Muscle of leg (tissue), 11 donors: ENCODE measurements around the gene TMEM119. TPM values are rescaled to one million over a fixed set of nuclear protein-coding genes. Genes with fewer than 3 reads are reported as not detected.
"Not testable (repeated sequence)": the region's sequence is repeated elsewhere in the genome, so short reads cannot be mapped to it uniquely, and the experiment has no call there.

Experiments
- DNase-seq: peaks from one replicate; pipeline ENCODE4 v3.0.0; 2013
- H3K27ac ChIP-seq: one replicate; pipeline ENCODE4 v1.5.1; 2013; ENCODE audit warnings: mild to moderate bottlenecking, low read length, control low read depth
- H3K27me3 ChIP-seq: one replicate; pipeline ENCODE4 v1.6.1; 2013; ENCODE audit warnings: low read length; ENCODE audit not compliant: control insufficient read depth, insufficient read depth
- H3K36me3 ChIP-seq: one replicate; pipeline ENCODE4 v1.6.1; 2013; ENCODE audit warnings: low read length; ENCODE audit not compliant: control insufficient read depth, insufficient read depth
- H3K4me1 ChIP-seq: one replicate; pipeline ENCODE4 v1.6.1; 2013; ENCODE audit warnings: low read length; ENCODE audit not compliant: control insufficient read depth, insufficient read depth
- H3K4me3 ChIP-seq: one replicate; pipeline ENCODE4 v1.5.1; 2013; ENCODE audit warnings: low read length, control low read depth
- H3K9me3 ChIP-seq: replicated peaks from 2 replicates; pipeline ENCODE4 v1.6.1; 2013; ENCODE audit warnings: low read depth, low read length; ENCODE audit not compliant: control insufficient read depth
- WGBS: methylation state at CpG from one replicate; pipeline ENCODE4 v1.1.5; 2013; ENCODE audit warnings: missing lambda C conversion rate; ENCODE audit not compliant: insufficient coverage; 5-methylcytosine and 5-hydroxymethylcytosine counted together
- polyA plus RNA-seq, 8 donors: library from polyadenylated mRNA; unstranded; fragments of 120-200 nt; gene quantifications; one replicate each; pipeline versions ENCODE4 v1.2.1 to v1.2.3, GENCODE V29; 2013; ENCODE audit warnings: inconsistent platforms in 1 of 8, low replicate concordance in 1 of 8; ENCODE audit not compliant: insufficient read length in 8 of 8, insufficient read depth in 1 of 8
- total RNA-seq: library from RNA; stranded (reverse); fragments of 120-200 nt; gene quantifications from one replicate; pipeline ENCODE4 v1.2.4, GENCODE V29; 2013

The TMEM119 gene
- total and polyA plus RNA-seq, 9 donors = 25.2 to 68.7 (median 43.1) TPM

GRCh38 chr12:108634341-108634751, 36.5 kb upstream of the TMEM119 start:
- H3K4me3 ChIP-seq = no peak overlapping the region
- peak; percentile 64 for DNase-seq
- H3K36me3 ChIP-seq = no peaks in the 10 kb centered on the region
- H3K27ac ChIP-seq = peak overlapping the region; percentile 77
- H3K27me3 ChIP-seq = peaks cover 3% of the 10 kb centered on the region
- peaks cover 78% of the 10 kb centered on the region for H3K4me1 ChIP-seq
- WGBS = 47% methylated on average over 4 of the region's 4 CpGs
- H3K9me3 ChIP-seq = no peaks in the 10 kb centered on the region

DNA sequence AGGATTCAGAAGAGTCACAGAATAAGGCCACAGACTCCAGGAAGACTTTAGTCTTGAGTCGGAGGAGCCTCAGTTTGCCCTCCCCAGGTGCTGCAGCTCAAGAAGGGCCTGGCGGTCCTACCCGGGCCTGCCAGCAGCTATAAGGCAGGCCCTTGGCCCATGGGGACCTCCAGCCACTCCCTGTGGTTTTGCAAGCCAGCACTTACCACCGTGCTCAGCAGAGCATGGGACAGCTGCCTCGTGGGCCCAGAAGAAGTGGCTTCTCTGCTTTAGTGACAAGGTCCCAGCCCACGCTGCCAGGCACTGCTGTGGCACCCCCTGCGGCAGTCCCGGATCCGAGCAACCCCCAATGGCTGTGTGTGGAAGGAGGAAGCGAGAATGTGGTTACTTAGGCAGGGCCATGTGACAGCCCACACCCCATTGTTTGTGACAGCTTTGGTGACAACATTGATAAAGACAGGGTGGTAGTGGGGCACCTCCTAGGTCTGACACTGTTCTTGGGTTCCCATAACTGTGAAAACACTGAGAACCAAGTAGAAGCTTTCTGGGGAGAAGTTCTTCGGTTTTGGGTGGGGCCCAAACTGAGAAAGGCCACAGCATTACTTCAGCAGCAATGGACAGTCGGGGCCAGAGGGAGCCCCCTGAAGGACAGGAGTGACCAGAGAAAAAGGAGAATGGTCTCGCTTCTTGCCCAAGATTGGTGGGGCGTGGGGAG, 35.8 kb upstream of the TMEM119 start, which contains the start of gene SELPLG:
TSS of gene SELPLG (minus strand) at position 361 of the 715 bp plus-strand sequence. CDS start 9,587 bp downstream, outside the sequence.
- DNase-seq = peak; percentile 62
- Histone ChIP-seq H3K4me3 (peak within 1 kb of the TSS; percentile 11), H3K9me3 (no peaks in the 10 kb centered on the region), H3K36me3 (no peaks in the 10 kb centered on the region), H3K27ac (peak within 1 kb of the TSS; percentile 77), H3K27me3 (peaks cover 3% of the 10 kb centered on the region), H3K4me1 (peaks cover 77% of the 10 kb centered on the region)
- WGBS = 74% methylated on average over 13 of the region's 14 CpGs

DNA sequence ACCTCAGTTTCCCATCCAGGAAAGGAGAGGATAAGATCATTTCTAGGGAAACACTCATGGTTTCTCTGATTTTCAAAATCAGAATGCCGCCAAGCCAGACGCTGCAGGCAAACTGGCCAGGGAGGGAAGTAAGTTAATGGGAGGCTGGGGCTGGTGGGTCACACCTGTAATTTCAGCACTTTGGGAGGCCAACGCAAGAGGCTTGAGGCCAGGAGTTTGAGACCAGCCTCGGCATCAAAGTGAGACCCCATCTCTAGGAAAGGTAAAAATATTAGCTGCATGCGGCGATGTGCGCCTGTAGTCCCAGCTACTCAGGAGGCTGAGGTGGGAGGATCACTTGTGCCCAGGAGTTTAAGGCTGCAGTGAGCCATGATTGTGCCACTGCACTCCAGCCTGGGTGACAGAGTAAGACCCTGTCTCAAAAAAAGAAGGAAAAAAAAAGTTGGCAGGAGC, 35.2 kb upstream of the TMEM119 start:
- H3K9me3 ChIP-seq = no peaks in the 10 kb centered on the region
- 84% methylated on average over 7 of the region's 7 CpGs for WGBS
- H3K27me3 ChIP-seq = peaks cover 3% of the 10 kb centered on the region
- peak overlapping the region; percentile 77 for H3K27ac ChIP-seq
- no peak for DNase-seq
- H3K36me3 ChIP-seq = no peaks in the 10 kb centered on the region
- H3K4me3 ChIP-seq = peak overlapping the region; percentile 11
- peaks cover 76% of the 10 kb centered on the region for H3K4me1 ChIP-seq

- 86% methylated on average over 2 of the region's 4 CpGs for WGBS
- H3K9me3 ChIP-seq, H3K27ac ChIP-seq, H3K4me3 ChIP-seq, H3K36me3 ChIP-seq, H3K27me3 ChIP-seq, DNase-seq: not testable (repeated sequence)
- H3K4me1 ChIP-seq = peaks cover 65% of the 10 kb centered on the region
These were observed 33.4 kb upstream of the TMEM119 start for GRCh38 chr12:108631261-108631660.

GRCh38 chr12:108630481-108631207, 32.8 kb upstream of the TMEM119 start:
- H3K4me3 ChIP-seq = no peak overlapping the region
- H3K9me3 ChIP-seq = no peaks in the 10 kb centered on the region
- no peaks in the 10 kb centered on the region for H3K36me3 ChIP-seq
- DNase-seq = no peak
- WGBS = 65% methylated on average over 5 of the region's 9 CpGs
- H3K27ac ChIP-seq = no peak overlapping the region
- peaks cover 60% of the 10 kb centered on the region for H3K4me1 ChIP-seq
- H3K27me3 ChIP-seq = peaks cover 3% of the 10 kb centered on the region

GRCh38 chr12:108629824-108630476, 32.1 kb upstream of the TMEM119 start:
- no peaks in the 10 kb centered on the region for H3K9me3 ChIP-seq
- 44% methylated on average over 11 of the region's 17 CpGs for WGBS
- peaks cover 53% of the 10 kb centered on the region for H3K4me1 ChIP-seq
- H3K27me3 ChIP-seq = peaks cover 3% of the 10 kb centered on the region
- H3K36me3 ChIP-seq = no peaks in the 10 kb centered on the region
- H3K4me3 ChIP-seq = no peak overlapping the region
- DNase-seq = peak; percentile 72
- H3K27ac ChIP-seq = peak overlapping the region; percentile 57

GRCh38 chr12:108629151-108629550, 31.3 kb upstream of the TMEM119 start:
- peaks cover 45% of the 10 kb centered on the region for H3K4me1 ChIP-seq

DNA sequence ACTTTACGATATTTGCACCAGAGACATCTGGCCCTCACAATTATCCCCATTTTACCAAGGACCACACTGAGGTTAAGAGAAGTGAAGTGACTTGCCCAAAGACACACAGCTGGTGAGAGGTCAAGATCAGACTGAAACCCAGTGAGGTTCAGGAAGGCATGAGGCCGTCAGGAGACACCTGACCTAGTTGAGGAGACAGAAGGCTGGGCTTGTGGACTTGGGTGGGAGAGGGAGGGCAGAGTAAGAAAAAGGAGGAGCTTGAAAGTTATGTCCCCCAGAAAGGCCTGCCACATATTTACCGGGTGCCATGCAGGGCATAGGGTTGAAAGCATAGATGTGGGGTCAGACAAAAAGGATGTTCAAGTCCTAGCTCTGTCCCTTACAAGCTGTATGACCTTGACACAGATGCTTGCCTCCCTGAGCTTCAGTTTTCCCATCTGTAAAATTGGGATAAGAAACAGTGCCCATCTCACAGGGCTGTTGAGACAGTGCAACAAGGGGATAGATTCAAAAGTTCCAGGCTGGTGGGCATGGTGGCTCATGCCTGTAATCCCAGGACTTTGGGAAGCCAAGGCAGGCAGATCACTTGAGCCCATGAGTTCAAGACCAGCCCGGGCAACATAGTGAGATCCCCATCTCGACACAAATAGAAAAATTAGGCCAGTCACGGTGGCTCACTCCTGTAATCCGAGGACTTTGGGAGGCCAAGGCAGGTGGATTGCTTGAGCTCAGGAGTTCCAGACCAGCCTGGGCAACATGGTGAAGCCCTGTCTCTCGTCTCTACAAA, 29.4 kb upstream of the TMEM119 start:
- H3K27ac ChIP-seq = no peak overlapping the region
- 85% methylated on average over 7 of the region's 8 CpGs for WGBS
- H3K4me1 ChIP-seq = peaks cover 41% of the 10 kb centered on the region
- H3K4me3 ChIP-seq = no peak overlapping the region
- no peak for DNase-seq
- H3K27me3 ChIP-seq = no peaks in the 10 kb centered on the region
- H3K9me3 ChIP-seq = no peaks in the 10 kb centered on the region
- H3K36me3 ChIP-seq = no peaks in the 10 kb centered on the region

More at GRCh38 chr12:108629151-108629550, 31.3 kb upstream of the TMEM119 start:
- peaks cover under 1% of the 10 kb centered on the region for H3K27me3 ChIP-seq
- no peak for DNase-seq
- no peaks in the 10 kb centered on the region for H3K9me3 ChIP-seq
- H3K36me3 ChIP-seq = no peaks in the 10 kb centered on the region
- WGBS = no CpG with 5 or more reads among the region's 5 CpGs
- H3K4me3 ChIP-seq = no peak overlapping the region
- H3K27ac ChIP-seq = no peak overlapping the region

DNA sequence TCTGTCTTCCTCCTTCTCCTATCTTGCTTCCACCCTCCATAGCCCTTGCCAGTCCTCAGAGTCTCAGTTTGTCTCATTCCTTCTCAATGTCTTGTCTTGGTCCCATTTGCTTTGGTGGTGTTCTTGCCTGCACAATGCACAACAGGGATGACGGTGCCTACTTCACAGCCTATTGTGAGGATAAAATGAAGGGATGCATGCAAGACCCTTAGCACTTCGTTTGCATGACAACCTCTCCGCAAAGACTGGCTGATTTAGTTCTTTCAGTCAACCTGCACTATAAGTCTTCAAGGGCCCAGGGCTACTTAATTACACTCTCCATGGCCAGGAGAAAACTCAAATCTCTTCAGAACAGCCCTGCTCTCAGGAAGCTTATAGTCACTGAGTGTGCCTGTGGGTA, 27.3 kb upstream of the TMEM119 start:
- no CpG with 5 or more reads among the region's 3 CpGs for WGBS
- H3K27me3 ChIP-seq = no peaks in the 10 kb centered on the region

More for the DNA sequence above, 27.3 kb upstream of the TMEM119 start:
- DNase-seq = no peak
- Histone ChIP-seq H3K36me3 (no peaks in the 10 kb centered on the region), H3K27ac (no peak overlapping the region), H3K4me3 (no peak overlapping the region), H3K4me1 (peaks cover 33% of the 10 kb centered on the region), H3K9me3 (no peaks in the 10 kb centered on the region)
